Heart right ventricle (tissue), 16 donors: ENCODE data around the gene TLR2. TPM values are rescaled to one million over a fixed set of nuclear protein-coding genes. Genes with fewer than 3 reads are reported as not detected.

ENCODE experiments used
- ATAC-seq, 8 donors: fragments of 200-7000 bp; cut with Tn5 transposase; one replicate each; pipeline ENCODE4 v1.9.1; 2020; ENCODE audit warnings: mild to moderate bottlenecking in 8 of 8, moderate library complexity in 8 of 8, moderate number of reproducible peaks in 1 of 8
- DNase-seq, 2 donors: peaks; one replicate each; pipeline ENCODE4 v3.0.0-alpha.2; 2020
- H3K27ac ChIP-seq, 10 donors: fragments of 200-600 bp; sonication (generic) in 2 of 10; one replicate each; pipeline versions ENCODE4 v1.5.0 to v1.8.0; 2020 to 2022; ENCODE audit warnings: mild to moderate bottlenecking in 3 of 10
- H3K27me3 ChIP-seq, 7 donors: fragments of 200-600 bp; one replicate each; pipeline ENCODE4 v1.8.0; 2021 to 2022; ENCODE audit warnings: mild to moderate bottlenecking in 2 of 7
- H3K36me3 ChIP-seq, 9 donors: fragments of 200-600 bp; sonication (generic) in 1 of 9; one replicate each; pipeline versions ENCODE4 v1.5.0 to v1.8.0; 2020 to 2022; ENCODE audit warnings: mild to moderate bottlenecking in 2 of 9
- H3K4me1 ChIP-seq, 9 donors: fragments of 200-600 bp; sonication (generic) in 1 of 9; one replicate each; pipeline versions ENCODE4 v1.5.0 to v1.8.0; 2020 to 2022; ENCODE audit warnings: mild to moderate bottlenecking in 4 of 9
- H3K4me3 ChIP-seq, 10 donors: fragments of 200-600 bp; sonication (generic) in 2 of 10; one replicate each; pipeline versions ENCODE4 v1.5.0 to v1.8.0; 2020 to 2022; ENCODE audit warnings: mild to moderate bottlenecking in 7 of 10, moderate library complexity in 2 of 10
- H3K9me3 ChIP-seq, 11 donors: fragments of 200-600 bp in 10 of 11; sonication (generic) in 2 of 11; one replicate each; pipeline versions ENCODE4 v1.5.0 to v1.8.0; 2013 to 2022; ENCODE audit warnings: mild to moderate bottlenecking in 2 of 11, control low read depth in 1 of 11, moderate library complexity in 1 of 11
- CTCF ChIP-seq, 9 donors: fragments of 200-600 bp; sonication (generic) in 2 of 9; IDR thresholded peaks; one replicate each; pipeline versions ENCODE4 v1.5.0 to v1.8.0; 2021 to 2022; ENCODE audit warnings: antibody characterized with exemption in 9 of 9, mild to moderate bottlenecking in 5 of 9, moderate library complexity in 1 of 9
- WGBS, 2 donors: extraction: QIAGEN DNeasy Blood & Tissue Kit; methylation state at CpG; one replicate each; pipeline ENCODE4 v1.1.7; 2013; ENCODE audit warnings: inconsistent platforms in 1 of 2; 5-methylcytosine and 5-hydroxymethylcytosine counted together
- intact Hi-C, 10 donors: fragments of 100-400 bp; cut with DNase I; formaldehyde crosslinking; loops; one replicate each; pipeline versions ENCODE4 v1.11.1 to v1.14.2; 2022
- polyA plus RNA-seq, 2 donors: library from polyadenylated mRNA; stranded (reverse); fragments of 200-250 nt; gene quantifications; one replicate each; pipeline ENCODE4 v1.2.3, GENCODE V29; 2013
- total RNA-seq, 10 donors: library from RNA; stranded (reverse); fragmentation: NEBNext Ultra II Directional in 3 of 10; extraction: Animal tissue kit (Norgen Biotek cat#: 25700) in 3 of 10; gene quantifications; one replicate each; pipeline versions ENCODE4 v1.2.1 to v1.2.4, GENCODE V29; 2021 to 2023
- donor health status: Arrhythmogenic right ventricular cardiomyopathy.
- donor health status: ischemic (EF 13 %, LVEDD 7.1; RV severe dilation, severe dysfunction).
- donor health status: healthy with polysubstance abuse.
- donor health status: DM: no; HTN: yes; CAD: no.
- donor health status: DM: no; HTN: no; CAD: no.
- donor health status: ischemic (EF 25% LVEDD 6.9; RV normal size, moderate dysfunction).
- donor health status: ischemic (EF 25% LVEDD 5.7; RV mildly dilated, moderate dysfunction).
- donor health status: healthy.
- donor health status: DM: yes; HTN: yes; CAD: no.
- donor health status: Ischemic cardiomyopathy.
- donor health status: ischemic (EF 35%, LVEDD 5.7; RV mildly dilated, moderate dysfunction).
- donor health status: nonischemic (EF 11% LVEDD 7.7; RV severe dilation, severe dysfunction).
- donor health status: DM: yes; HTN: yes; CAD: no.
- donor health status: PGD.
- donor health status: ischemic (EF 29% LVEDD 5.4; RV normal size, mild dysfunction).
- donor health status: nonischemic (EF 23%, LVEDD 6.1; RV moderate dilation, normal function).

The TLR2 gene
- total and polyA plus RNA-seq, 12 donors: 0.60 to 18.2 (median 3.0) TPM

GRCh38 chr4:153748378-153748777, 64.3 kb downstream of the TLR2 start:
- no peak for TF ChIP-seq CTCF (IDR thresholded peaks at IDR 0.05)
- WGBS, 2 donors: 56 to 68% methylated on average over 6 of the region's 6 CpGs
- H3K4me1 ChIP-seq: peaks cover 0 to 31% (median 0%) of the 10 kb centered on the region in 9 donors
- peak in 2 of 8 donors; percentile 59 to 74 for ATAC-seq
- H3K36me3 ChIP-seq: no peaks in the 10 kb centered on the region
- peak overlapping the region in 1 of 10 donors; percentile 61 for H3K27ac ChIP-seq
- H3K9me3 ChIP-seq: no peaks in the 10 kb centered on the region
- no peak for DNase-seq
- intact Hi-C loops: loop anchor here in 5 of 10 donors (5.0 to 10.0 kb wide), 3 partner anchors 111 to 404 kb away; partner anchors contain the start of gene MND1 (in 2 of the 5)
- no peak overlapping the region for H3K4me3 ChIP-seq
- H3K27me3 ChIP-seq: no peaks in the 10 kb centered on the region

- peak; percentile 33 to 78 (median 65) for TF ChIP-seq CTCF (IDR thresholded peaks at IDR 0.05)
- 38 to 41% methylated on average over 5 of the region's 5 CpGs for WGBS, 2 donors
- peak in 7 of 8 donors; percentile 52 to 81 (median 72) for ATAC-seq
- Histone ChIP-seq H3K9me3 (peaks cover 0 to 9% (median 0%) of the 10 kb centered on the region in 11 donors), H3K27ac (no peak overlapping the region), H3K4me1 (peaks cover 0 to 31% (median 0%) of the 10 kb centered on the region in 9 donors), H3K36me3 (no peaks in the 10 kb centered on the region), H3K4me3 (no peak overlapping the region), H3K27me3 (peaks cover 0 to 4% (median 0%) of the 10 kb centered on the region in 7 donors)
- peak in 1 of 2 donors; percentile 59 for DNase-seq
- intact Hi-C loops: loop anchor here in 8 of 10 donors (1.0 to 10.0 kb wide), 6 partner anchors 115 to 408 kb away; partner anchors contain the start of gene MND1 (in 3 of the 8)
These were observed 66.2 kb downstream of the TLR2 start for GRCh38 chr4:153750197-153750817.

- WGBS, 2 donors: 60 to 63% methylated on average over 2 of the region's 2 CpGs
- intact Hi-C loops: loop anchor here in 3 of 10 donors (10.0 kb wide), 2 partner anchors 120 to 410 kb away; partner anchors contain the start of gene MND1 (in 2 of the 3)
- Histone ChIP-seq H3K4me3 (no peak overlapping the region), H3K4me1 (peaks cover 0 to 12% (median 6%) of the 10 kb centered on the region in 9 donors), H3K27me3 (peaks cover 8 to 37% (median 25%) of the 10 kb centered on the region in 7 donors), H3K27ac (no peak overlapping the region), H3K9me3 (peaks cover 0 to 9% (median 0%) of the 10 kb centered on the region in 11 donors), H3K36me3 (no peaks in the 10 kb centered on the region)
- DNase-seq: no peak
- no peak for TF ChIP-seq CTCF (IDR thresholded peaks at IDR 0.05)
- ATAC-seq: no peak
These were observed 71.1 kb downstream of the TLR2 start for GRCh38 chr4:153755186-153755585.

Other genes with a start within 250 kb of the TLR2 start
- gene TMEM131L, start 217.9 kb upstream of the TLR2 start, total RNA-seq: 10 to 100 TPM in 9 of 10 donors, 1 to 10 TPM in 1; 9.1 to 33.6 (median 20.0) TPM
- gene TMEM131L, start 217.9 kb upstream of the TLR2 start, polyA plus RNA-seq: 1 to 10 TPM; 2.7 to 3.7 TPM
- 1 to 10 TPM in 1 of 10 donors, under 1 TPM in 8, not detected in 1; 0.23 to 1.3 (median 0.55) TPM for gene RNF175, start 75.7 kb downstream of the TLR2 start, total RNA-seq
- under 1 TPM in 1 of 2 donors, not detected in 1; 0.13 TPM for gene RNF175, start 75.7 kb downstream of the TLR2 start, polyA plus RNA-seq
- 1 to 10 TPM in 1 of 10 donors, under 1 TPM in 4, not detected in 5; 0.58 to 5.2 (median 0.77) TPM for gene SFRP2, start 104.8 kb downstream of the TLR2 start, total RNA-seq
- 1 to 10 TPM in 1 of 2 donors, under 1 TPM in 1; 0.30 to 1.2 TPM for gene SFRP2, start 104.8 kb downstream of the TLR2 start, polyA plus RNA-seq